ENCODE data around the gene PIK3CB. TPM values are rescaled to one million over a fixed set of nuclear protein-coding genes. Genes with fewer than 3 reads are reported as not detected.

PIK3CB gene
- total RNA-seq, 1 experiment from 2014 or later: 35.6 TPM

DNA sequence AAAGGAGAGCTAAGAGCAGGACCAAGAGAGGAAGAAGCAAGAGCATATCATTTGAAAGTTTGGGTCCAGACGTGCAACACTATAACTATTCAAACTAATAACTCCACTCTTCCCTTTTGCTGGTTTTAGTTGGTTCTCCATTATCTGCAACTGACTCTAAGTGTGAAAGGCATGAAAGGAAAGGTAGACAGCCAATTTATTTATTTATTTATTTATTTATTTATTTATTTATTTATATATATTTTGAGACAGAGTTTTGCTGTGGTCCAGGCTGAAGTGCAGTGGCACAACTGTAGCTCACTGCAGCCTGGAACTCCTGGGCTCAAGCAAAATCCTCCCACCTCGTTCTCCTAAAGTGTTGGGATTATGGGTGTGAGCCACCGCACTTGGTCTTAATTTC, 22.1 kb upstream of the PIK3CB start:
- Histone ChIP-seq H3K14ac (ENCODE audit: insufficient read depth, low read length) (no peak overlapping the region), H3K4me2 (ENCODE audit: insufficient read depth, insufficient read length, low read length) (no peak overlapping the region), H2AK5ac (ENCODE audit: insufficient read length, low read length) (no peak overlapping the region), H3K4me1 (ENCODE audit: insufficient read depth, low read length) (peaks cover 8% of the 10 kb centered on the region; the same call in 1 of the 2 replicates), H3K56ac (ENCODE audit: insufficient read length, low read depth, low read length) (no peak overlapping the region), H2BK5ac (ENCODE audit: insufficient read length, low read length) (no peak overlapping the region), H2AFZ (ENCODE audit: low read length) (no peak overlapping the region), H4K91ac (ENCODE audit: insufficient read length, low read depth, low read length) (no peak overlapping the region), H2BK15ac (ENCODE audit: low read depth, low read length) (no peak overlapping the region), H3K79me1 (ENCODE audit: insufficient read depth, low read depth, low read length, poor library complexity, severe bottlenecking) (no peaks in the 10 kb centered on the region), H3K9ac (ENCODE audit: extremely low read depth, insufficient read length, low read length) (no peak overlapping the region), H3K23ac (ENCODE audit: insufficient read length, low read depth, low read length) (no peak overlapping the region), H2BK20ac (ENCODE audit: low read depth, low read length, poor library complexity, severe bottlenecking) (no peak overlapping the region), H4K8ac (replicated peaks; ENCODE audit: insufficient read length, low read depth, low read length) (no peak overlapping the region), H3K9me3 (ENCODE audit: control insufficient read depth, low read depth, low read length) (no peaks in the 10 kb centered on the region), H3K27ac (ENCODE audit: insufficient read length, low read depth, low read length) (no peak overlapping the region), H4K5ac (ENCODE audit: insufficient read length, low read depth, low read length) (no peak overlapping the region), H3T11ph (ENCODE audit: low read length) (no peak overlapping the region), H4K20me1 (ENCODE audit: control insufficient read depth, insufficient read depth, insufficient read length) (no peaks in the 10 kb centered on the region), H3K79me2 (ENCODE audit: insufficient read depth, low read length) (no peaks in the 10 kb centered on the region), H2BK120ac (ENCODE audit: low read depth, low read length, poor library complexity, severe bottlenecking) (no peak overlapping the region), H3K4ac (ENCODE audit: low read depth, low read length) (no peak overlapping the region), H3K18ac (ENCODE audit: insufficient read length, low read depth, low read length) (no peak overlapping the region), H2BK12ac (ENCODE audit: insufficient read length, low read depth, low read length) (no peak overlapping the region), H3K27me3 (ENCODE audit: insufficient read depth, low read length) (no peaks in the 10 kb centered on the region), H3K23me2 (ENCODE audit: insufficient read length, low read depth, low read length, poor library complexity, severe bottlenecking) (no peaks in the 10 kb centered on the region)
- TF ChIP-seq, protein P1, sequence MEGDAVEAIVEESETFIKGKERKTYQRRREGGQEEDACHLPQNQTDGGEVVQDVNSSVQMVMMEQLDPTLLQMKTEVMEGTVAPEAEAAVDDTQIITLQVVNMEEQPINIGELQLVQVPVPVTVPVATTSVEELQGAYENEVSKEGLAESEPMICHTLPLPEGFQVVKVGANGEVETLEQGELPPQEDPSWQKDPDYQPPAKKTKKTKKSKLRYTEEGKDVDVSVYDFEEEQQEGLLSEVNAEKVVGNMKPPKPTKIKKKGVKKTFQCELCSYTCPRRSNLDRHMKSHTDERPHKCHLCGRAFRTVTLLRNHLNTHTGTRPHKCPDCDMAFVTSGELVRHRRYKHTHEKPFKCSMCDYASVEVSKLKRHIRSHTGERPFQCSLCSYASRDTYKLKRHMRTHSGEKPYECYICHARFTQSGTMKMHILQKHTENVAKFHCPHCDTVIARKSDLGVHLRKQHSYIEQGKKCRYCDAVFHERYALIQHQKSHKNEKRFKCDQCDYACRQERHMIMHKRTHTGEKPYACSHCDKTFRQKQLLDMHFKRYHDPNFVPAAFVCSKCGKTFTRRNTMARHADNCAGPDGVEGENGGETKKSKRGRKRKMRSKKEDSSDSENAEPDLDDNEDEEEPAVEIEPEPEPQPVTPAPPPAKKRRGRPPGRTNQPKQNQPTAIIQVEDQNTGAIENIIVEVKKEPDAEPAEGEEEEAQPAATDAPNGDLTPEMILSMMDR (conservative IDR thresholded peaks at IDR 0.05): no peak
- H3K27me3 Mint-ChIP-seq (ENCODE audit: low read depth): no peaks in the 10 kb centered on the region; the same call in 1 of the 2 replicates
- H3K4me1 Mint-ChIP-seq: peaks cover 14% of the 10 kb centered on the region in 2 experiments
- no peaks in the 10 kb centered on the region for H3K9me3 Mint-ChIP-seq
- no peak for DNase-seq
- H3K27ac Mint-ChIP-seq: no peak overlapping the region
- no peak overlapping the region for H3K4me3 Mint-ChIP-seq
- WGBS (ENCODE audit: extremely low coverage, insufficient read length, low lambda C conversion rate): no CpG with 5 or more reads among the region's 3 CpGs
- H3K36me3 Mint-ChIP-seq (ENCODE audit: insufficient read depth in 1 of 3, low read depth in 3 of 3): no peaks in the 10 kb centered on the region
